Islet of Langerhans (tissue), 1 donor: Measurements from ENCODE around the gene BRD4.
"Not testable (repeated sequence)": the region's sequence is repeated elsewhere in the genome, so short reads cannot be mapped to it uniquely, and the experiment has no call there.

Experiments
- FAIRE-seq: peaks from one replicate; lab custom pipeline; 2011; peaks lifted over from hg19 to GRCh38; lab: Jason Lieb, UNC

Gene BRD4

DNA sequence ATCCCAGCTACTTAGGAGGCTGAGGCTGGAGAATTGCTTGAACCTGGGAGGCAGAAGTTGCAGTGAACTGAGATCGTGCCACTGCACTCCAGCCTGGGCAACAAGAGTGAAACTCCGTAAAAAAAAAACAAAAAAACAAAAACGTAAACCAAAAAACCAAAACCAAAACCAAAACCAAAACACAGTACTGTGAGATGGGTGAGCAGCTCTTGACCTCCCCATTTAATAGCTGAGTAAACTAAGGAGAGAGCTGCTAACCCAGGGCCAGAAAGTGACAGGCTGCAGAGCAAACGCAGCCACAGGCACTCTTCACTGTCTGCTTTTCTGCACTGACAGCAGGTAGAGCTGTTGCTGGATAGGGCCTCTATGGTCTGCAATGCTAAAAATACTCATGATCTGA is 27.7 kb upstream of the BRD4 start:
- not testable (repeated sequence) for FAIRE-seq

DNA sequence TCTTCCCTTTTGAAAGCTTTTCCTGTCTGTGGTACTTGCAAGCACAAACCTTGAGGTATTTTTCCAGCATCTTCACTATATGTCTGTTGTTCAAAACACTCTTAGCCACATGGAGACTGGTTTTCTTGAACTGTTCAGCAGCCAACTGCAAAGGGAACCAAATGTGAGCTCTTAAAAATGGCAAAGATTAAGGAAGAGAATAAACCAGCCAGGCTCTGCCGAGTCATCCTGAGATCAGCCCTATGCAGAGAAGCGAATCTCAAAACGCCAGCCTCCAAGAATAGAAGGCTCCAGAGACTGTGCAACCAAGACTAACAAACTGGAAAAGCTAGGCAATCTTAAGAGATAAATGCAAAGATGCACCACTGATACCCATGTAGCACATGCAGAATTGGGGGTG is 26.6 kb upstream of the BRD4 start:
- FAIRE-seq, result no peak

DNA sequence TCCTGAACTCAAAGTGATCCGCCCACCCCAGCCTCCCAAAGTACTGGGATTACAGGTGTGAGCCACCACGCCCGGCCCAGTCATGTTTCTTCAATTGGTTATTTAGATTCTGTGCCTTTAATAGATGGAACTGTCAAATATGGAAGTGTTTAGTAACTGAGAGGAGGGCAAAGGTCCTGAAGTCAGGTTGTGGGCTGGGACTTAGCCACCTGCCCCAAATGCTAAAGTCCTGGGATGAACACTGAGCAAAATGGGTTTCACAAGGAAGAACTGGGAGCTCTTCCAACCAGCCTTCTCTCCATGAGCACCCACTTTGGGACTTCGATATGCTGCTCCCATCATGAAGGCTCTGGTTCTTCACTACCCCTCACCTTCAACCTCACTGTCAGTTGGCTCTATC is 25.6 kb upstream of the BRD4 start:
- no peak for FAIRE-seq

DNA sequence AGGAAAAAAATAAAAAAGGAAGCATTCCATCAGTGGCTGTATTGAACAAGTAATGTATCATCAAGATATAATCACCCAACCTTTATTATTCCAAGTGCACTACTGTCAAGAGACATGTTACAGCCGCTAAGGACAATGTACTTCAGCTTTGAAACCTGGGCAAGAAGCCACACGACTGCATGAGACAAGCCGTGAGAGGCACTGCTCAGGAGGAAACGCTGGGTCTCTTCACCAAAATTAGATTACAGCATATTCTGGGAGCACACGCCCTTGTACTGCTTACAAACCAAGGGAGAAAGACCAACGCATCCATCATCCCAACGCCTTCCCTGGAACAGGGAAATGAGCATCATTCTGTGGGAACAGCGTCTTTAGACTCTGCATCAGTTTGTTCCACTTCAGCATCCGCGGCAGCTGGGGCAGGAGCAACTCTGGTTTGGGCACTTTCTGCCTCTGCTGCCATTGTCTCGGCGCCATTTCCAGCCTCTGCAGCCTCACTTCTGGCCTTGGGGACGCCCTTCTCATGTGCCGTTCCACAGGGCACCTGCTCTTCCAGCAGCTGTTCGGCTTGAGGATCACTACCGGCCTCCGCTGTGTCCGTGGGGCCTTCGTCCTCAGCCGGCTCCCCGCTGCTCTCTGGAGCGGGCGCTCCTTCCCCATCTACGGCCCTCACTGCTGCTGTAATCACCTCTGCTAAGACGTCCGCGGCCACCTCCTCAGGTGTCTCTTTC is 22.4 kb upstream of the BRD4 start:
- FAIRE-seq, result no peak

DNA sequence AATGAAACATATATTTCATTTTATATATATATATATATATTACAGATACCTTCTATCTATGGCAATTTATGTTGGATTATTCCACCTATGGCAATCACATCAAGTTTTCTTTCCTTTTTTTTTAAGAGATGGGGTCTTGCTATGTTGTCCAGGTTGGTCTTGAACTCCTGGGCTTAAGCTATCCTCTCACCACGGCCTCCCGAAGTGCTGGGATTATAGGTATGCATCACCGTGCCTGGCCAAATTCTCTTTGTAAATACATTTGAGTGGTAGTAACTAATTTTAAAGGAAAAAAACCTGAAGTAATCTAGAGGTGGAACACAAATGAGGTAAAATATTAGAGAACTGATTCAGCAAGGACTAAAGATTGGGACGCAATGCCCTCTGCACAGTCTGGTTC is 21.6 kb upstream of the BRD4 start:
- FAIRE-seq, result no peak

DNA sequence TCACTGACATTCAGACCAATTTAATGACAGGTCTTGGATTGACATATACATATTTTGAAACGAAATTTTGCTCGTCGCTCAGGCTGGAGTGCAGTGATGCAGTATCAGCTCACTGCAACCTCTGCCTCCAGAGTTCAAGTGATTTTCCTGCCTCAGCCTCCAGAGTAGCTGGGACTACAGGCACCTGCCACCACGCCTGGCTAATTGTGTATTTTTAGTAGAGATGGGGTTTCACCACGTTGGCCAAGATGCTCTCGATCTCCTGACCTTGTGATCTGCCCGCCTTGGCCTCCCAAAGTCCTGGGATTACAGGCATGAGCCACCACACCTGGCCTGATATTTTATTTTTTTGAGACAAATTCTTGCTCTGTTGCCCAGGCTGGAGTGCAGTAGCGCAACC is 20.2 kb upstream of the BRD4 start:
- not testable (repeated sequence) for FAIRE-seq

DNA sequence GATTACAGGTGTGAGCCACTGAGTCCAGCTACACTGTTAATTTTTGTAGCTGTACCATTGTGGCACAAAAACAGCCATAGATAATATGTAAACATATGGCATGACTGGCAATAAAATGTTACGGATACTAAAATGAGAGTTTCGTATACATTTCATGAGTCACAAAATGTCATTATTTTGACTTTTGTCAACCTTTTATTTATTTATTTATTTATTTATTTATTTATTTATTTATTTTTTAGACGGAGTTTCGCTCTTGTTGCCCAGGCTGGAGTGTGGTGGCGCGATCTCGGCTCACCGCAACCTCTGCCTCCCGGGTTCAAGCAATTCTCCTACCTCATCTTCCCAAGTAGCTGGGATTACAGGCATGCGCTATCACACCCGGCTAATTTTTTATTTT is 9.0 kb upstream of the BRD4 start:
- not testable (repeated sequence) for FAIRE-seq

DNA sequence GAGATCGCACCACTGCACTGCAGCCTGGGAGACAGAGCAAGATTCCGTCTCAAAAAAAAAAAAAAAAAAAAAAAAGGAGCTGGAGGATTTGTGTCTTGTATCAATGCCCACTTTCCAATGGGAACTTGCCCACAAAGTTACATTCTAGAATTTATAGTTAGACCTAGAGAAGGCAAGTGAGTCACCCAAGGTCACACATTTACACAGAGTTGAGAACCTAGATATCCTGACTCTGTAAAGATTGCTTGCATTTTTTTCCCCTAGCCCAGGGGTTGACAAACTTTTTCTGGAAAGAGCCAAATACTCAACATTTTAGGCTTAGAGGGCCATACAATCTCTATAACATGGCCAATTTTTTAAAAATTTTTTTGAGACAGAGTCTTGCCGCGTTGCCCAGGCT is 7.7 kb upstream of the BRD4 start:
- FAIRE-seq, result no peak

DNA sequence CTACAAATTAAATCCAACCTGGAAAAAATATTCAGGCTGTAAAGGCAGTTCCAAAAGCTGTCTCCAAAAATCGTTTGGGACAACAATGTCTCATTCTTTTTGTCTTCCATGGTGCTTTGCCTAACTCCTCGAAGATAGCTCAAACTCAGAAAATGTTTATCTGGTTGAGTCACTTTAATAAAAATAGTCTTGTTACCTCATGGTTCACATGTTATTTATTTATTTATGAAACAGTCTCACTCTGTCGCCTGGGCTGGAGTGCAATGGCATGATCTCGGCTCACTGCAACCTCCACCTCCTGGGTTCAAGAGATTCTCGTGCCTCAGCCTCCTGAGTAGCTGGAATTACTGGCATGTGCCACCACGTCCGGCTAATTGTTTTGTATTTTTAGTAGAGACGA is 4.9 kb upstream of the BRD4 start:
- FAIRE-seq, result no peak

DNA sequence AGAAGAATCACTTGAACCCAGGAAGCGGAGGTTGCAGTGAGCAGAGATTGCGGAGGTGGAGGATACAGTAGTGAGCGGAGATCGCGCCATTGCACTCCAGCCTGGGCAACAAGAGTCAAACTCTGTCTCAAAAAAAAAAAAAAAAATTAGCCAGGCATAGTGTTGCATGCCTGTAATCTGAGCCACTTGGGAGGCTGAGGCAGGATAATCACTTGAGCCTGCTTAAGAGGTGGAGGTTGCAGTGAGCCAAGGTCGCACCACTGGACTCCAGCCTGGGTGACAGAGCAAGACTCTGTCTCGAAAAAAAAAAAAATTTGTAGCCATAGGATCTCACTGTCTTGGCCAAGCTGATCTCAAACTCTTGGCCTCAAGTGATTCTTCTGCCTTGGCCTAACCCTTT is 3.7 kb upstream of the BRD4 start:
- FAIRE-seq, result not testable (repeated sequence)

DNA sequence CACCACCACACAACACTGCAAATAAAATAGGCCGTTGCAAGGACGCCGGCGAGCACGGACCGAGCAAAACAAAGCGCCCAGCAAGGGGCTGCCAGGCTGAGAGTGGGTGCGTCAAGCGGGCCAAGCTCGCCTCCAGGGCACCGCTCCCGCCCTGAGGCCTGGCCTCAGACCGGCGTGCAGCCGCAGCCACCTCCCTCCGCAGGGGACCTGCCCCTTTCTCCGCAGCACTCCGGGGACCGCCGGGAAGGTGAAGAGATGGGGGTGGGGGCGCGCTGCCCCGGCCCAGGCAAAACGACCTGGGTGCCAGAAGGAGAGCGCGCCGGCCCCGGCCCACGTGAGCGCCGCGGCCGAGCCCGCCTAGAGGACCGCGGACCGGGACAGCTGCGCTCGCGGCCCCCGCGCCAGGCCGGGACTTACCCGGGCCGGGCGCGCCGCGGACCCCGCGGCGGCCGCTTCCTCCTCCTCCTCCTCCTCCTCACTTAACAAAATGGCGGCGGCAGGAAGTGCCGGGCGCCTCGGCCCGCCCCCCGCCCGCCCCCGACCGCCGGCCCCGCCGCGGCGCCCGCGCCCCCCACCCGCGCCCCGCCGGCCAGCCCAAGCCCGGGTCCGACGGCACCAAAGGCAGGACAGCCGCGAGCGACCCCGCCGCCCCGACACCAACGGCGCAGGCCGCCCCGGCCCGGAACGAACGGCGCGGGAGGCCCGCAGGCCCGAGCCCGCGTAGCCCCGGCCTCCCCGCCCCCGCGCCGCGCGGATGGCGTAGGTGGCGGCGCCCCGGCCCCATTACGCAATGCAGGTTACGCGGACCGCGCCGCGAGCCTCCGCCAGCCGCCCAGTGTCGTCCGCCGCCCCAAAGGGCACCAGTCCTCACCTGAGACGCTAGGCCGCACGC is 674 bp downstream of the BRD4 start:
- FAIRE-seq, result no peak

DNA sequence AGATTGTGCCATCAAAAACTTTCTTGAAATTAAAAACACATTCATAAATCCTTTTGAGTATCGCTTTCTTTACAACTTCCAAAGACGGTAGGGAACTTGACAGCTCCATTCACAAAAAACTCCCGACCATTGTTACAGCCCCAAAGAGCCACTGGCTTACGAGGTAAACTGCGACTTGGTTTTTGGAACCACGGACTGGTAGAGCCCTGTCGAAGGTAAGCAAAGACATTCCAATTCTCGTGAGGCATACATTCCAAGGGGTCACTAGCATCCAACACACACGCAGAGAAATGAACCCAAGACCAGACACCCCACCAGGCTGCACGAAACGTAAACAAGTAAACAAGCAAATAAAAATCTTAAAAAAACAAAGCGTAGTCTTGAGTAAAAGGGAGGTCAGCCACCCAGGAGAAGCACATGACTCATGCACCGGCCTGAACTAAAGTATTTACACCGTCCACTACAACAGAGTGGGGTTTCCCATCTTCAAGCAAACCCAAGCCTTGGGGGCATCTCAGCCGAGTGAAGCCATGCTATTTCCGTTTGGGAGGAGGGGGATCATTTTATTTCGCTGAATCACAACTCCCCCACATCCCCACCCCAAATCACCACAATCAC is 1.4 kb downstream of the BRD4 start:
- no peak for FAIRE-seq

DNA sequence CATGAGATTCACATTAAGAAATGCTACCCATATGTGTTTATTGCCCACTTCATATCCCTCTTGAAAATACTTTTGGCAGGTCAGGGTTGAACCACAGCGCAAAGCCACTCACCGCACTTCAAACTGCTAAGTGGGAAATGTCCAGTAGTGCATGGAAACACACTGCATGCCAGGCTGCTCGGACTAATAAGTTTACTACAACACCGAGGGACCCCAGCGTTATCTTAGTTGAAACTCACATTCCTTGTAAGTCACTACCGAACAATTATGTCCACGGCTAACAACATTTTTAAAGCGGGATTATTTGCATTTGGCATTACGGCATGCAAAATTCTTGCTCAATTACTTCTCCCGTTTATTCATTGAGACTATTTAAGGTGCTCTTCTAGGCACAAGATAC is 4.0 kb downstream of the BRD4 start:
- no peak for FAIRE-seq

DNA sequence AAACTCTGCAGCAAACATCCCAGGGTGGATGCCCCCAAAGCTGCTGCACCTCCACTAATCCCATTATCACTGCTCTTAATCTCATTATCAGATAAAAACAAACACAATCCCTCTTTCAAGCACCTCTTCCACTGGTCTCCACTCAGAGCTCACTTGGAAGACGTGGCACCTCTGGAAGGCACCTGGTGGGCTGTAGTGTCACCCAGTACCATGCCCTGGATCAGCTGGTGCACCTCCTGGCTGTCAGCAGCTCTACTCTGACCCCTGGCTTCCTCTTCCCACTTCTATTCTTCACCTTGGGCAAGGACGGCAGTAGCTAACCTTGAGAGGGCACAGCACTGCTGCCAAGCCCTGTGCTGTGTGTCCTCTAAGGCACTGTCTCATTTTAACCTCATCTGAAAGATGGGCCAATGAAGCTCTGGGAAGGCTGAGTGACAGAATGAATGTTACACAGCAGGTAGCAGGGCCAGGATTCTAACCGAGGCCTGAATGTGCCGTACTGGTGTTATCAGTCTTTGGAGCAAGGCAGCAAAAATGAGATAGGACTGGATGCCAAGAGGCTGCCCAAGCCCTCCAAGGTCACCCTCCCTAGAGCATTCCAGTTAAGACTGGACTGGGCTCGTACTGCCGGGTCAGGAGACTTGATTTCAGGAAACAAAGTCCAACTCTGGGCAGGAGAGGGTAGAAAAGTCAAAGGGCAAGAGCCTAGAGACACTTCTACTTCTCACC is 7.4 kb downstream of the BRD4 start:
- FAIRE-seq, result no peak

DNA sequence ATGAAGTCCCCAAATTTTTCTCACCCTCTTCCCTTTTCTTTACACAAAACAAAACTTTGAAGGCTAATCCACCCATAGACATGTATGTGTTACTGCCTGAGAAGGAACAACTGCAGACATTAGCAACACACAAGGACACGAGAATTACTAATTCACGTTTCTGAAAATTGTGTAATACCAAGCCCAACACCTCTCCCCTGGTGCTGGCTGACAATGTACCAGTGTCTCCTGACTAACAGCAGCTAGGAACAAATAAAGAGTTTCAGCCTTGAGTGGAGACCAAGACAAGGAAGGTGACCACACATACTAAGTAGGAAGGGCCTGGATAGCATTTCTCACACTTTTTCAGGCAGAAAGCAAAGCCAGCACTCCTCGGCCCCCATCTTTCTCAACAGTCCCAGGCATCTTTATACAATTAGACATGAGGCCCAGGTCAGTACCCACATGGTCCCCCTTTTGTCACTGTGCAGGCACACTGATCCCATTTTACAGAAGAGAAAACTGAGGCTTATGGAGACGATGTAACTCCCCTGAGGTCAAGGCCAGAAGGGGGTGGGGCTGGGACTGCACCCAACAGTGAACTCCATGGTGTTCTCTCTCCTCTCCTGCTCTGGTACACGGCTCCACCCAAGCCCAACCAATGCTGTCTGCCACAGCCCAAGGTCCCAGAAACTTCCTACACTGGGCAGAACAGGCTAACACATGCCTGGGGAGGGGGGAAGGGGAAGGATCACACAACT is 8.7 kb downstream of the BRD4 start:
- FAIRE-seq, result no peak

DNA sequence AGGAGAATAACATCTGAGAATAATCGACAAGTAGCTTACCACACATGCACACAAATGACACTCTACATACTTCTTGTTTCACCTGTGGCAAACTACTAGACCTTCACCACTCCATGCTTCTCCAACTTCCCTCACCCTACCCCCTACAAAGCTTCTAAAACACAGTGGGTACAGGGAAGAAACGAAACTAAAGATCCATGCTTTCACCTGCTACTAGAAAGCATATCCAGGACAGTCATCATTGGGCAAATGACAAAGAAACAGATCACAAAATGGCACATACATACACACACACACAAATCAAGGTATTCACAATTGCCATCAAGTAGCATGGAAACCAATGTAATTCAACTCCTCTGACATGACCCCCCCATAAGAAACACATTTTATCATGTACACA is 10.6 kb downstream of the BRD4 start:
- no peak for FAIRE-seq

DNA sequence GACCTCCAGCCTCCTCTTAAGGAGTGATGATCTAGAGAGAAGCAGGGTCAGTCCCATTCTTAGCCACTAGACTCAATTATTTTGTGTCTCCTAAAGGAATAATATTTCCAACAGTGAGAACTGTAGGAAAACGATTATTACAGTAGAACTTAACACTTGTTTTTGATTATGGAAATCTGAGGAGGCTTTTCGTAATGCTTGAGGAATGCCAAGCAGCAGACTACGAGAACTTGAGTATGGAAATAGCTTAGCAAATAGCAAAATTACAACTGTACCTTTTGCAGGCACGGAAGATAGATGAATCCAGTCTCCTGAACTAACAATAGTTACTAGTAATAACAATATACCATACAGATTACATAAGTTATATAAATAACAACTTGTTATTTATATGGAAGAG is 12.2 kb downstream of the BRD4 start:
- no peak for FAIRE-seq

DNA sequence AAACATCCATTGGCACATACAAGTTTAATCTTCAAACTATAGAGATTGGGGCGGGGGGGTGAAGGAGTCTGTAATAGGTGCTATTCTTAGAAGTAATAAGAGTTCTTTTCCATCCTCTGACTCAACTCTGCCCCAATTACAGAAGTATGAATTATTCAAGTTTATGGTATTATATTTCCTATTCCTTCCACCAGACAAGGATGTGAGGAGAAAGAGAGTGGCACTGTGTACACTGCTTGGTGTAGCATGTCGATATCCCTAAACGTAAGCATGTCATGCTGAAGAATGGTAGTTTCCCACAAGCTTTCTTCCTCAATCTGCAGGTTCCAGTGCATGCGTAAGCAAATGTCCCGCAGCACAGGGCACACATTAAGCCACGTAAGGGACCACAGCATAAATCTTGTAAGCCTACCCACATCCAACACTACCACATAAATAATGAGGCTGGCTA is 14.1 kb downstream of the BRD4 start:
- FAIRE-seq, result no peak

DNA sequence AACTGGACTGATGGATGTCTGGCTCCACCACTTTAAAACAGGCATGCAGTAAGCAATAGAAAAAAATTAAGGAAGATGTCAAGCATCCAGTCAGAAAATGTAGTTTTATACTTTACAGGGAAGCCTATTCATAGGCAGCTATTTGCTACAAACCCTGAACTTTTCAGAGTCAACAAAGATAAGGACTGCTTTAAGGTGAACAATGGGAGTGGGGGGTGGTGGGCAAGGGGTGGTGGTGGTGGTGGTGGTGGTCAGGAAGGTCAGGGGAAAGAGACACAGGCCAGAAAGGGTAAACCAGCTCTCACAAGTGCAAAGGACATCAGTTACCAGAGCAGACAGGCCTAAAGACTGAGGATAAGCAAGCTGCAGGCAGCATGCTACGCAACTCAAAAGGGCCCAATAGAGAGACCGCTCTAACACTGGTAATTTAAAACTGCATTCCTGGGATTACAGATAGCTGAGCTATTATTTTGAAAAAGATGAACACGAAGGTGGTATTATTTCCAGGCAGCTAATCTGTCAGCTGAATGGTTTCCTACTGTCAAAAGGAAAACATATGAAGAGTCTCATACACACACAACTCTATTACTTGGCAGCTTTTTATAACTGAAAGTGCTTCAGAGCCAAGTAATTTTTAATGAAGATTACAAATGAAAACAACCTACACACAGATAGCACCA is 14.8 kb downstream of the BRD4 start:
- FAIRE-seq, result no peak

DNA sequence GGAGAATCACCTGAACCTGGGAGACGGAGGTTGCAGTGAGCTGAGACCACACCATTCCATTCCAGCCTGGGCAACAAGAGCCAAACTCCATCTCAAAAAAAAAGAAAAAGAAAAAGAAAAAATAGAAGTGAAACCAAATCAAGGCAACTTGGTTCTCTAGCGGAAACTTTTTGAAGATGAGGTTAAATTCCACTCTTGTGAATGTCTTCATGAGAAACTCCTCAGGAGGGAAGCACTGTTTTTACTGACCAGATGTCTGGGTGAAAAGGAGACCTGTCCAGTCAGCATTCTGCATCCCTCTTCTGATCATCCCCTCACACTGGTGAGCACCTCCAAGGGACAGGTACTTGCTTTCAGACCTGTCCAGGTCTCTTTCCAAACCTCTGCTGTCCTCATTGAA is 15.8 kb downstream of the BRD4 start:
- FAIRE-seq, result no peak

DNA sequence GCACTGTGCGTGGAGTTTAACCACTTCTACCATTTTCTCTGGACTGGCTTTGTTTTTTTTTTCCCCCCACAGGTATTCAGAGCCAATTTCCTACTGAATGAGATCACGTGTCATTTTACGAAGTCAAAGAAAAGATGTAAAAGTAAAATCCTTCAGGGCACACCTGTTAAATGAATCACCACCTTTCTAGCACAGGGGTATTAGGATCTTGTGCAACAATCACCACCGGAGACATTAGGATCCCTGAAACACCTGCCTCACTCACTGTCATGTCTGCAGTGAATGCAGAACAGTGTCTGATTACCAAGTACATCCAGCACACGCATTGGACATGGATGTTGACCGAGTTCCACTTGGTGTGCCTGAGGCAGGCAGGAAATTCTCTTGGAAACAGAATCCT is 17.2 kb downstream of the BRD4 start:
- no peak for FAIRE-seq
